Effector memory CD4-positive, alpha-beta T cell (primary cell): ENCODE results near the gene TRAPPC12.
"Not testable (repeated sequence)": the region's sequence is repeated elsewhere in the genome, so short reads cannot be mapped to it uniquely, and the experiment has no call there.

Experiments used
- DNase-seq, 3 donors: peaks; one replicate each; pipeline ENCODE4 v3.0.0-alpha.2; 2020
- H3K27ac ChIP-seq: 2 replicates; pipeline ENCODE4 v1.7.0; 2013; ENCODE audit warnings: mild to moderate bottlenecking, low read length, moderate library complexity; ENCODE audit not compliant: insufficient read depth, poor library complexity, severe bottlenecking
- H3K27me3 ChIP-seq: replicated peaks from 2 replicates; pipeline ENCODE4 v1.7.0; 2013; ENCODE audit warnings: mild to moderate bottlenecking, low read length; ENCODE audit not compliant: insufficient read depth, control insufficient read depth, poor library complexity, severe bottlenecking
- H3K36me3 ChIP-seq: 2 replicates; pipeline ENCODE4 v1.7.0; 2013; ENCODE audit warnings: mild to moderate bottlenecking, low read length, moderate library complexity; ENCODE audit not compliant: control insufficient read depth, insufficient read depth
- H3K4me1 ChIP-seq: 2 replicates; pipeline ENCODE4 v1.7.0; 2013; ENCODE audit warnings: low read length, mild to moderate bottlenecking; ENCODE audit not compliant: control insufficient read depth, insufficient read depth, poor library complexity, severe bottlenecking
- H3K4me3 ChIP-seq: 2 replicates; pipeline ENCODE4 v1.7.0; 2013; ENCODE audit warnings: low read length, low read depth, mild to moderate bottlenecking; ENCODE audit not compliant: insufficient read depth, poor library complexity, severe bottlenecking
- H3K9me3 ChIP-seq: 2 replicates; pipeline ENCODE4 v1.7.0; 2013; ENCODE audit warnings: mild to moderate bottlenecking, low read length, moderate library complexity; ENCODE audit not compliant: control insufficient read depth

TRAPPC12 gene

GRCh38 chr2:3441465-3441864, 62.0 kb downstream of the TRAPPC12 start:
- Histone ChIP-seq H3K36me3 (peaks cover 24% of the 10 kb centered on the region), H3K9me3 (no peaks in the 10 kb centered on the region), H3K27ac (no peak overlapping the region), H3K4me3 (no peak overlapping the region), H3K4me1 (no peaks in the 10 kb centered on the region), H3K27me3 (no peaks in the 10 kb centered on the region)
- no peak for DNase-seq

DNA sequence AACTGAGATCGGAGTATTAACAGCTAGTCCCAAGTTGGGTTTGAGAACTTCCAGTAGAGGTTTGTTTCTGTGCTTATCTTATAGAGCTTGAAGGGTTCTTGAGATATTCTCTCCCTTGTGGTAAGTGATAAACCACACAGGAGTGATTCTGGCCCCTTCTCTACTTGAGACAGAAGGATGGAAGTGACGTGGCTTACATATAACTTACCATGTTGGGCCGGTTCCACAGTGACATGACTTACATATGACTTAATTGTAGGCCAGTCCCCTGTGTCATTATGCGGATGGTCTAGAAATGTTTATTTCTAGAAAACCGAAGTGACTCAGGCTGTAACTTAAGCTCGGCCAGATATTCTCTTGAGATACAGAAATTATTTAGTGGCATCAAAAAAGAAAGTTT, 62.7 kb downstream of the TRAPPC12 start:
- Histone ChIP-seq H3K27ac (no peak overlapping the region), H3K4me1 (no peaks in the 10 kb centered on the region), H3K27me3 (no peaks in the 10 kb centered on the region), H3K4me3 (no peak overlapping the region), H3K36me3 (peaks cover 29% of the 10 kb centered on the region), H3K9me3 (no peaks in the 10 kb centered on the region)
- no peak for DNase-seq

- Histone ChIP-seq H3K4me3 (no peak overlapping the region), H3K36me3 (peaks cover 29% of the 10 kb centered on the region), H3K27ac (no peak overlapping the region), H3K27me3 (no peaks in the 10 kb centered on the region), H3K4me1 (no peaks in the 10 kb centered on the region), H3K9me3 (no peaks in the 10 kb centered on the region)
- no peak for DNase-seq
Measured at GRCh38 chr2:3443083-3443482, 63.6 kb downstream of the TRAPPC12 start.

- Histone ChIP-seq H3K27ac (no peak overlapping the region), H3K4me3 (no peak overlapping the region), H3K36me3 (peaks cover 29% of the 10 kb centered on the region), H3K27me3 (no peaks in the 10 kb centered on the region), H3K9me3 (no peaks in the 10 kb centered on the region), H3K4me1 (no peaks in the 10 kb centered on the region)
- no peak for DNase-seq
Measured at GRCh38 chr2:3443506-3444084, 64.1 kb downstream of the TRAPPC12 start.

- H3K27me3 ChIP-seq = no peaks in the 10 kb centered on the region
- DNase-seq = no peak
- no peaks in the 10 kb centered on the region for H3K4me1 ChIP-seq
- H3K9me3 ChIP-seq = no peaks in the 10 kb centered on the region
- no peak overlapping the region for H3K4me3 ChIP-seq
- no peak overlapping the region for H3K27ac ChIP-seq
- peaks cover 38% of the 10 kb centered on the region for H3K36me3 ChIP-seq
Measured at GRCh38 chr2:3445891-3446290, 66.4 kb downstream of the TRAPPC12 start.

- Histone ChIP-seq H3K9me3 (no peaks in the 10 kb centered on the region), H3K4me3 (no peak overlapping the region), H3K36me3 (peaks cover 42% of the 10 kb centered on the region), H3K27ac (no peak overlapping the region), H3K27me3 (no peaks in the 10 kb centered on the region), H3K4me1 (no peaks in the 10 kb centered on the region)
- no peak for DNase-seq
Measured at GRCh38 chr2:3446381-3446780, 66.9 kb downstream of the TRAPPC12 start.

DNA sequence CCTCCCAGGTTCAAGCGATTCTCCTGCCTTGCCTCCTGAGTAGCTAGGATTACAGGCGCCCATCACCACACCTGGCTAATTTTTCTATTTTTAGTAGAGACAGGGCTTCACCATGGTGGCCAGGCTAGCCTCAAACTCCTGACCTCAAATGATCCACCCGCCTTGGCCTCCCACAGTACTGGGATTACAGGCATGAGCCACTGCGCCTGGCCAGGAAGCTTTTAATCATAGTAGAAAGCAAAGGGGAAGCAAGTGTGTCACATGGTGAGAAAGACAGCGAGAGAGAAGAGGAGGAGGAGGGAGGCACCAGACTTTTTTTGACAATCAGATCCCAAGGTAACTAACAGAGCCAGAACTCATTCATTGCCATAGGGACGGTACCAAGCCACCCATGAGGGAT, 67.7 kb downstream of the TRAPPC12 start:
- H3K36me3 ChIP-seq = peaks cover 43% of the 10 kb centered on the region
- not testable (repeated sequence) for DNase-seq, H3K27ac ChIP-seq, H3K4me3 ChIP-seq, H3K4me1 ChIP-seq, H3K9me3 ChIP-seq, H3K27me3 ChIP-seq

DNA sequence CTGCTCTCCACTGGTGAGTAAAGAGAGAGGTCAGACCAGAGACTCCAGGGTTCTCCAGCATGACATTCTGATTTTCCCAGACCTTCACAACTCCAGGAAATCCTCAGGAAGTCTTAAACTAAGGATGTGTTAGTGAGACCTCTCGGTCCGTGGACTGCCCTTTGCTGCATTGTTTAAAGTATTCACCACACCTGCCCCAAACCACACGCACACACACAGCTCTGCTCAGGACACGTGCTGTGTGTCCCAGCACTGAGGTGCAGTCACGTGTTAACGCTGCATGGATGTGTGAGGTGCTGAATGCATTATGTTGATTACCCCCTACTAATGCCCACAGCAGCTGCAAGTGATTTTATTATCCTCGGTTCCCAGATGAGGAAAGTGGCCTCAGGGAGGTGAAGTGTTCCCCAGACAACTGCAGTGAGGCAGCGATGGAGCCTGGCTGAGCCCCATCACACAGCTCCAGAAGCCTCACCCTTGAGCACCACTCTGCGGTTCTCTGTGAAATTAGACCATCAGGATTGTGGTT, 68.4 kb downstream of the TRAPPC12 start:
- H3K27ac ChIP-seq = no peak overlapping the region
- no peaks in the 10 kb centered on the region for H3K9me3 ChIP-seq
- no peak overlapping the region for H3K4me3 ChIP-seq
- DNase-seq = no peak
- peaks cover 47% of the 10 kb centered on the region for H3K36me3 ChIP-seq
- H3K27me3 ChIP-seq = no peaks in the 10 kb centered on the region
- no peaks in the 10 kb centered on the region for H3K4me1 ChIP-seq

DNA sequence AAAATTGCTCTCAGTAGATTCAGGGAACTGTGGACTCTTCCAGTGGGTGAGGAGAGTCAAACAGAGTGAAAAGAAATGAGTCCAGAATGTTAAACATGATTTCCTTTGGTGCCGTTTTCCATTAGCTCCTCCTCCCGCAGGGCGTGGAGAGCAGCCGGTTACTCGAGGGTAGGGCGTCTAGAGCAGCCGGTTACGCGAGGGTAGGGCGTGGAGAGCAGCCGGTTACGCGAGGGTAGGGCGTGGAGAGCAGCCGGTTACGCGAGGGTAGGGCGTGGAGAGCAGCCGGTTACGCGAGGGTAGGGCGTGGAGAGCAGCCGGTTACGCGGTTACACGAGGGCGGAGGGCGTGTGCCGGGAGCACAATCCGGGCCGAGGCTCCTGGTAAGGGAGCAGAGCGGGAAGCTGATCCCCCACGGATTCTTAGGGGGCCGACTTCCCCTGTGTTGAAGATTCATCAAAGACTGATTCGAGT, 69.0 kb downstream of the TRAPPC12 start:
- H3K27ac ChIP-seq, H3K27me3 ChIP-seq, H3K9me3 ChIP-seq, H3K4me3 ChIP-seq, DNase-seq, H3K4me1 ChIP-seq: not testable (repeated sequence)
- peaks cover 45% of the 10 kb centered on the region for H3K36me3 ChIP-seq

- DNase-seq = no peak
- Histone ChIP-seq H3K9me3 (no peaks in the 10 kb centered on the region), H3K4me3 (no peak overlapping the region), H3K36me3 (peaks cover 38% of the 10 kb centered on the region), H3K27ac (no peak overlapping the region), H3K4me1 (no peaks in the 10 kb centered on the region), H3K27me3 (no peaks in the 10 kb centered on the region)
Measured at GRCh38 chr2:3449086-3449485, 69.6 kb downstream of the TRAPPC12 start.
